Measurements from ENCODE around the gene SRMS.

The SRMS gene

DNA sequence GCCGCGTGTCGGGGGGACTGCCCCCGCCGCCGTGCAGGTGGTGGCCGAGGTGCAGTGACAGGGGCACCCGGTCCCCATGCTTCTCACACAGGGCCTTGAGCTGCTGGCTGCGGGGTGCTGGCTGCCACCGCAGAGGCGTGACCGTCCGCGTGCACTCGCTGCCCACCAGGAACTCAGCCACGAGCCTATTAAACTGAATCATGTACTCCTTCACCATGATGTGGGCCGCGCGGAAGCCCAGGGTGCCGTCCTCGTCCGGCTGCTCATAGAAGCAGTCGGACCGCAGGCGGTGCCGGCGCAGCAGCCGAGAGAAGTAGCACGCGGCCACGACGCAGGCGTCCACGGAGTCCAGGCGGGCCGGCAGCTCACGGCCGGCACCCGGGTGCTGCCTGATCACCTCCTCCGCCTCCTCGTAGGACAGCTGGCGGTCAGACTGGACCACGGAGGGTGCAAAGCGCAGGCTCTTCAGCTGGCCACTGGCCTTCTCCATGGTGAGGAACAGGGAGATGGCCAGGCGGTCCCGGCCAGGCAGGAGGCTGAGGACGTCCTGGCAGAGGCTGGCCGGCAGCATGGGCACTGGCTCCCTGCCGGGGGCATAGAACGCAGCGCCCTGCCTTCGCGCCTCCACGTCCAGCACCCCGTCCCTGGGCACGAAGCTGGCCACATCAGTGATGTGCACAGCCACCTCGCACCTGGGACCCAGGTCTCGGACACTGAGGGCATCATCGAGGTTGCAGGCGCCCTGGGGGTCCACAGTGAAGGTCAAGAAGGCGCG is 16.7 kb upstream of the SRMS start:
- TF ChIP-seq, protein P1, sequence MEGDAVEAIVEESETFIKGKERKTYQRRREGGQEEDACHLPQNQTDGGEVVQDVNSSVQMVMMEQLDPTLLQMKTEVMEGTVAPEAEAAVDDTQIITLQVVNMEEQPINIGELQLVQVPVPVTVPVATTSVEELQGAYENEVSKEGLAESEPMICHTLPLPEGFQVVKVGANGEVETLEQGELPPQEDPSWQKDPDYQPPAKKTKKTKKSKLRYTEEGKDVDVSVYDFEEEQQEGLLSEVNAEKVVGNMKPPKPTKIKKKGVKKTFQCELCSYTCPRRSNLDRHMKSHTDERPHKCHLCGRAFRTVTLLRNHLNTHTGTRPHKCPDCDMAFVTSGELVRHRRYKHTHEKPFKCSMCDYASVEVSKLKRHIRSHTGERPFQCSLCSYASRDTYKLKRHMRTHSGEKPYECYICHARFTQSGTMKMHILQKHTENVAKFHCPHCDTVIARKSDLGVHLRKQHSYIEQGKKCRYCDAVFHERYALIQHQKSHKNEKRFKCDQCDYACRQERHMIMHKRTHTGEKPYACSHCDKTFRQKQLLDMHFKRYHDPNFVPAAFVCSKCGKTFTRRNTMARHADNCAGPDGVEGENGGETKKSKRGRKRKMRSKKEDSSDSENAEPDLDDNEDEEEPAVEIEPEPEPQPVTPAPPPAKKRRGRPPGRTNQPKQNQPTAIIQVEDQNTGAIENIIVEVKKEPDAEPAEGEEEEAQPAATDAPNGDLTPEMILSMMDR (IDR thresholded peaks at IDR 0.05): no peak
- peaks cover 27 to 28% of the 10 kb centered on the region in 2 experiments for H3K4me1 ChIP-seq (ENCODE audit: control insufficient read depth in 1 of 2, insufficient read depth in 1 of 2, low read depth in 1 of 2, low read length in 1 of 2)
- H3K36me3 ChIP-seq: peaks cover 94% of the 10 kb centered on the region
- H3K27me3 ChIP-seq: peaks cover 10% of the 10 kb centered on the region
- no peak overlapping the region for H3K27ac ChIP-seq
- H3K9me3 ChIP-seq: peaks cover 2% of the 10 kb centered on the region
- no peak overlapping the region for H3K4me3 ChIP-seq (ENCODE audit: low read depth in 1 of 2, low read length in 1 of 2)

DNA sequence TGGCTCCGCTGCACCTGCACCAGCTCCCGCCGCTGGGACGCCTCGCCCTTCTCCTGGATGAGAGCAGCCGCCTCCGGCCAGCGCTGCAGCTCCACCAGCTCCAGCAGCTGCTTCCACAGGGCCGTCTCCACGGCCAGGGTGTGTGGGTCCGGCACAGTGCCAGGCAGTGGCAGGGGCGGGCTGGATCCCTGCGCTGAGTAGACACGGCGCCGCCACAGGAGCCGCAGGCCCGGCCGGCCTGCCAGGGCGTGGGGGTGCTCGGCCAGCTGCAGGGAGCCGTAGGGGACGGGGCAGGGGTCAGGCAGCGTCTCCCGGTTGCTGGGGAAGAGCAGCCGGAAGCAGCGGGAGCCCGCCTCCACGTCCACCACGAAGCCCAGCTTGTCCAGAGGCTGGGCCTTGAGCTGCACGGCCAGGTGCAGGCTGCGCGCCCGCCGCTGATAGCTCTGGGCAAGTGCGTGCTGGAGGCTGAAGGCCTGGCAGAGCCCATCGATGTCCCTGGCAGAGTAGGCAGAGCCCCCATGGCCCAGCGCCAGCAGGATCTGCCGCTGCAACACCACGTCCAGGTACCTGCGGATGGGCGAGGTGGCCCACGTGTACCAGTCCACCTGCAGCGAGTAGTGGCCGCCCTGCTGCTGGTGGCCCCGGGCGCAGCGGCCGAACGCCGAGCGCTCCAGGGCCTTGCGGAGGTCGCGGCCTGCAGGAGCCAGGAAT is 15.8 kb upstream of the SRMS start:
- H3K4me1 ChIP-seq (ENCODE audit: control insufficient read depth in 1 of 2, insufficient read depth in 1 of 2, low read depth in 1 of 2, low read length in 1 of 2): peaks cover 19% of the 10 kb centered on the region in 2 experiments
- no peak overlapping the region for H3K4me3 ChIP-seq (ENCODE audit: low read depth in 1 of 2, low read length in 1 of 2)
- H3K9me3 ChIP-seq: peaks cover 2% of the 10 kb centered on the region
- peaks cover 10% of the 10 kb centered on the region for H3K27me3 ChIP-seq
- no peak overlapping the region for H3K27ac ChIP-seq
- TF ChIP-seq, protein P1 (IDR thresholded peaks at IDR 0.05): no peak
- H3K36me3 ChIP-seq: peaks cover 94% of the 10 kb centered on the region

DNA sequence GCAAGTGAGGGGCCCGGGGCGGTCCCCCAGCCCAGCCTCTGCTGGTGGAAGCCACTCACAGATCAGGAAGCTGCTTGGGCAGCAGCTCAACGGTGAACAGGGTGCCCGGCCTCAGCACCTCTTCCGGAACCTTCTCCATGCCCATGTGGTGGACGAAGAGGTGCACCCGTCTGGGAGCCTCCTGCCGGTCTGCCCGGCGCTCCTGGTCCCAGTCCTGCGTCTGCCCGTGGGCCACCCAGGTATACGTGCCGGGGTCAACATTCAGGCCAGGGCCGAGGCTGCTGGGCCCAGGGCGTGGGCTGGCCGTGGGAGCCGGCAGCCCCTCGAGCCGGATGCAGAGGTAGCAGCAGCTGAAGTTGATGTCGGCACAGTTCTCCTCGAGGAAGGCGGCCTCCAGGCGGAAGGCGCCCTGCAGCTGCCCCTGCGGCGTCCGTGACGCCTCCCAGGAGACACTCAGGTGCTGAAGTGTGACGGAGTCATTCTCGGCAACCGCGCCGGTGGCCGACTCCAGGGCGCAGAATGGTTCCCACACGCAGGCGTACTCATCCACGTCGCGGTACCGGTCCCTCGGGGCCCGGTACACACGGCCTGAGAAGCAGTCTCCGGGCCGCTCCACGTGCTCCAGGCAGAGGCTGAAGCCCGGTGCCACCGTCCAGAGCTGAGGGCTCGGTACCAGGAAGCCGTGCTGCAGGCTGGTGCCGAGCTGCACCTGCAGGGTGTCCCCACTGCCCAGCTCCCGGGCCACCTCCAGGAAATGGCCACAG is 15.1 kb upstream of the SRMS start:
- TF ChIP-seq, protein P1 (IDR thresholded peaks at IDR 0.05): no peak
- no peak overlapping the region for H3K27ac ChIP-seq
- peaks cover 12% of the 10 kb centered on the region in 2 experiments for H3K4me1 ChIP-seq (ENCODE audit: control insufficient read depth in 1 of 2, insufficient read depth in 1 of 2, low read depth in 1 of 2, low read length in 1 of 2)
- H3K9me3 ChIP-seq: peaks cover 2% of the 10 kb centered on the region
- H3K36me3 ChIP-seq: peaks cover 98% of the 10 kb centered on the region
- no peak overlapping the region for H3K4me3 ChIP-seq (ENCODE audit: low read depth in 1 of 2, low read length in 1 of 2)
- H3K27me3 ChIP-seq: peaks cover 10% of the 10 kb centered on the region

DNA sequence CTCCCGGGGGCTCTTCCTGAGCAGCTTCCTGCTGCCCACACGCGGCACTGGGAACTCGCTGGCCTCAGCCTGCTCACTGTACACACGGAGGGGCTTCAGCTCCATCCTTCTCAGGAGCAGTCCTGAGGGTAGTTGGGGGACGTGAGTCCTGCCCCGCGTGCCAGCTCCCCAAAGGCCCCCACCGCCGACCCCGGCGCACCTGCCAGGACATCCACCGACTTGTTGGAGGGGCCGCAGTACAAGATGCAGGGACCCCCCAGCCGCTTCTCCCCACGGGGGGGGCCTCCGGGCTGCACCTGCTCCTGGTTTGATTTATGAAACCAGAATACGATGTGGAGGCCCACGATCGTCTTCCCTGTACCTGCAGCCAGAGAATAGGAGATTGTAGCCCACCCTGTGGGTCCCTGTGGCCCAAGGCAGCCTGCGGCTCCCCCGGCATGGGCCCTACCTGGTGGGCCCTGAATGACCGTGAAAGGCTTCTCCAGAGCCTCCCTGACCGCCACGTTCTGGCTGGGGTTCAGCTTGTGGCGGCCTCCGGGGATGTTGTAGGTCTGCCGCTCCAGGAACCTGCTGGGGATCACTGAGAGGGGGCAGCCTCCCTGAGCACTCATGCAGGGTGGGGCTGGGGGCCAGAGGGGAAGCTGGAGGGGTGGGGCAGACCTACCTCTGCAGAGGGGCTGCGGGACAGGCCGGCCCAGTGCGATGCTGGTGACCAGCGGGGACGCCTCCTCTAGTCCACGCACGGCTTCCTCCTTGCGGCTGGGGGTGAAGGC is 14.3 kb upstream of the SRMS start:
- Histone ChIP-seq H3K4me3 (ENCODE audit: low read depth in 1 of 2, low read length in 1 of 2) (no peak overlapping the region), H3K36me3 (peaks cover 100% of the 10 kb centered on the region), H3K27ac (no peak overlapping the region), H3K9me3 (peaks cover 2% of the 10 kb centered on the region), H3K4me1 (ENCODE audit: control insufficient read depth in 1 of 2, insufficient read depth in 1 of 2, low read depth in 1 of 2, low read length in 1 of 2) (peaks cover 3 to 4% of the 10 kb centered on the region in 2 experiments), H3K27me3 (peaks cover 11% of the 10 kb centered on the region)
- TF ChIP-seq, protein P1 (IDR thresholded peaks at IDR 0.05): no peak
